NCI-H1092 (cell line): ENCODE data around the gene PDGFB.

Source experiments
- DNase-seq: peaks from one replicate; lab custom pipeline; 2025; lab: John Stamatoyannopoulos, UW

The PDGFB gene

GRCh38 chr22:39276440-39277141 lies 31.8 kb upstream of the PDGFB start:
- no peak for DNase-seq

GRCh38 chr22:39275814-39276439 lies 31.1 kb upstream of the PDGFB start:
- no peak for DNase-seq

GRCh38 chr22:39273950-39274887 lies 29.4 kb upstream of the PDGFB start:
- no peak for DNase-seq

- no peak for DNase-seq
These were observed 26.0 kb upstream of the PDGFB start for GRCh38 chr22:39270792-39271191.

- DNase-seq: no peak
These were observed 25.5 kb upstream of the PDGFB start for GRCh38 chr22:39270280-39270679.

- no peak for DNase-seq
These were observed 24.5 kb upstream of the PDGFB start for GRCh38 chr22:39269095-39269790.

- DNase-seq: no peak
These were observed 23.9 kb upstream of the PDGFB start for GRCh38 chr22:39268645-39269044.

- DNase-seq: no peak
These were observed 23.2 kb upstream of the PDGFB start for GRCh38 chr22:39267974-39268373.

- no peak for DNase-seq
These were observed 21.7 kb upstream of the PDGFB start for GRCh38 chr22:39266398-39267030.

GRCh38 chr22:39265143-39265886 lies 20.5 kb upstream of the PDGFB start:
- DNase-seq: no peak

GRCh38 chr22:39264349-39265038 lies 19.7 kb upstream of the PDGFB start:
- no peak for DNase-seq

- no peak for DNase-seq
These were observed 19.0 kb upstream of the PDGFB start for GRCh38 chr22:39263626-39264348.

- no peak for DNase-seq
These were observed 14.9 kb upstream of the PDGFB start for GRCh38 chr22:39259666-39260065.

- DNase-seq: no peak
These were observed 13.2 kb upstream of the PDGFB start for GRCh38 chr22:39257901-39258475.

GRCh38 chr22:39256979-39257378 lies 12.2 kb upstream of the PDGFB start:
- DNase-seq: no peak

- no peak for DNase-seq
These were observed 11.4 kb upstream of the PDGFB start for GRCh38 chr22:39256186-39256552.

GRCh38 chr22:39255449-39256185 lies 10.8 kb upstream of the PDGFB start:
- DNase-seq: no peak

- no peak for DNase-seq
These were observed 10.1 kb upstream of the PDGFB start for GRCh38 chr22:39254789-39255298.
